Loucy (cell line): Measurements from ENCODE around the gene TXNDC17.

ENCODE experiments used
- EZH2phosphoT487 ChIP-seq: fragments of 200-600 bp; IDR thresholded peaks from 2 replicates; pipeline ENCODE4 v1.6.1; 2018; ENCODE audit warnings: antibody characterized with exemption, mild to moderate bottlenecking, moderate library complexity, borderline replicate concordance
- TF ChIP-seq, protein P1 (sequence below): fragments of 200-600 bp; sonication (generic); conservative IDR thresholded peaks from 2 replicates; pipeline ENCODE4 v1.5.1; 2014; ENCODE audit warnings: mild to moderate bottlenecking, antibody characterized with exemption, low read length

DNA sequence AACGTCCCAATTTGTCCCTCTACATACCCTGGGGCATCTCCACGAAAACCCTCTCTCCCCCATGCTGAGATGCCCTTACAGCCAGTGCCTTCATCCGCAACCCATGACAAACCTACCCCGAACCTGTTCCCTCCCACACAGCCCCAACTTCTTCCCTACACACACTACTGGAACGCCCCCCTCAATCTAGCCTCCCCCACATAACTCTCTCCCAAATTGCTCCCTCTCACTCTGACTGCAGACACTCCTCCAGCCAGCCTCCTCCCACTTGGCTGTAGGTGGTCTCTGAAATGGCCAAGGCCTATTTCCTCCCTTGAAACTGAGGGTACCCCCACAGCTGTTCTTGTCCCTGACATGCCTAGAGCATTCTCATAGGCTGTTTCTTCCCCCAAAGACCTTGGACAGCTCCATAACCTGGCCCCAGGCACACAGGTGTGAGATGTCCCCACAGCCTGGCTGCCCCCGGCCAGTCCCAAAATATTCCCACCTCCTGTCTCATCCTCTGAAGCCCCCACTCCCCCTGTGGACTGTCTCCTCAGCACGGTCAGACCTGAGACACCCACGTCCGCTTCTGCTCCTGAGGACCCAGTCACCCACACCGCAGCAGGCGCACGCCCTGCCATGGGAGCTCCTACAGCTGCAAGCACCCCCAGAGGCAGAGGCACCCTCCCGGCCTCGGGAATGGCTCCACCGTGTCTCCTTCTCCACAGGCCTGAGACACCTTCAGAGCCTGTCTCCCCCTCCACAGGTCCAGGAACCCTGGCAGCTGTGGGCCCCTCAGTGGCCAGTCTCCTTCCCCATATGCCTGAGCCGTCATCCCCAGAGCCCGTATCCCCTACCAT lies 4.0 kb upstream of the TXNDC17 start:
- TF ChIP-seq, protein P1, sequence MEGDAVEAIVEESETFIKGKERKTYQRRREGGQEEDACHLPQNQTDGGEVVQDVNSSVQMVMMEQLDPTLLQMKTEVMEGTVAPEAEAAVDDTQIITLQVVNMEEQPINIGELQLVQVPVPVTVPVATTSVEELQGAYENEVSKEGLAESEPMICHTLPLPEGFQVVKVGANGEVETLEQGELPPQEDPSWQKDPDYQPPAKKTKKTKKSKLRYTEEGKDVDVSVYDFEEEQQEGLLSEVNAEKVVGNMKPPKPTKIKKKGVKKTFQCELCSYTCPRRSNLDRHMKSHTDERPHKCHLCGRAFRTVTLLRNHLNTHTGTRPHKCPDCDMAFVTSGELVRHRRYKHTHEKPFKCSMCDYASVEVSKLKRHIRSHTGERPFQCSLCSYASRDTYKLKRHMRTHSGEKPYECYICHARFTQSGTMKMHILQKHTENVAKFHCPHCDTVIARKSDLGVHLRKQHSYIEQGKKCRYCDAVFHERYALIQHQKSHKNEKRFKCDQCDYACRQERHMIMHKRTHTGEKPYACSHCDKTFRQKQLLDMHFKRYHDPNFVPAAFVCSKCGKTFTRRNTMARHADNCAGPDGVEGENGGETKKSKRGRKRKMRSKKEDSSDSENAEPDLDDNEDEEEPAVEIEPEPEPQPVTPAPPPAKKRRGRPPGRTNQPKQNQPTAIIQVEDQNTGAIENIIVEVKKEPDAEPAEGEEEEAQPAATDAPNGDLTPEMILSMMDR = no peak
- no peak for TF ChIP-seq EZH2phosphoT487
